ENCODE data around the gene GPR173.

GPR173 gene, protein sequence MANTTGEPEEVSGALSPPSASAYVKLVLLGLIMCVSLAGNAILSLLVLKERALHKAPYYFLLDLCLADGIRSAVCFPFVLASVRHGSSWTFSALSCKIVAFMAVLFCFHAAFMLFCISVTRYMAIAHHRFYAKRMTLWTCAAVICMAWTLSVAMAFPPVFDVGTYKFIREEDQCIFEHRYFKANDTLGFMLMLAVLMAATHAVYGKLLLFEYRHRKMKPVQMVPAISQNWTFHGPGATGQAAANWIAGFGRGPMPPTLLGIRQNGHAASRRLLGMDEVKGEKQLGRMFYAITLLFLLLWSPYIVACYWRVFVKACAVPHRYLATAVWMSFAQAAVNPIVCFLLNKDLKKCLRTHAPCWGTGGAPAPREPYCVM

GRCh38 chrX:53048169-53049126 lies at the start of gene GPR173:
GPR173 (plus strand) TSS chrX:53048789; CDS start chrX:53076622, 27,833 bp downstream.
- DNase-seq, result peak; percentile 1 to 71

DNA sequence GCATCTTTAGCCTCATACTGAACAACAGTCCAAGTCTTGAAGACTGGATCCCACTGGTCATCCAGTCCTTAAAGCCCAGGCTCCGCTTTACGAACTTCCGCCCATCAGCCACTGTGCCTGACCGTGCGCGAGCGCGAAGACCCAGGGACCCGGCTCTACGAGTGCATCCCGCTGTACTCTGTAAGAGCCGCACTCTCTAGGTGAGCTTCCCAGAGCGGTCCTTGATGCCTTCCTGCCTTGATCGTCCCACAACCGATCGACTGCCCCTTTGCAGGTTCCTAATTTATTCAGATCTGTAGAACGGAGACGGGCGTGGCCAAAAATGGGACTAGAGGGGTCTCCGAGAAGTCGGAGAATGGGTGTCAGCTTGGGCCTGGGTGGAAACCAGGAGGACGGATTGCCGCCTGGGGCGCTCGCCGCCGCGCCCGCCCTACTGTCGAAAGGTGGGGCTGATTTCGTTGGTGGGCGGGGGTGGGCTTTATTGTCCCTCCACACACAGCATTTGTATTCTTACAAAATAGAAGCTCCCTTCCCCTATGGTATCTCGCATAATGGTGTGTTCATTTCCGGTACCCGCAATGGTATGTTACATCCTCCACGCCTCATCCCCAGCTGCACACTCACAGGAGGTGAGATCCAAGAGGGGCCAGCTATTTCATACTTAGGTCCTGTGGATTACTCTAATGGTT lies 48.0 kb upstream of the GPR173 start:
- no peak for DNase-seq

- DNase-seq, result no peak
Measured at GRCh38 chrX:53001958-53002357, 46.6 kb upstream of the GPR173 start.

GRCh38 chrX:53003111-53003510 lies 45.5 kb upstream of the GPR173 start:
- no peak for DNase-seq

DNA sequence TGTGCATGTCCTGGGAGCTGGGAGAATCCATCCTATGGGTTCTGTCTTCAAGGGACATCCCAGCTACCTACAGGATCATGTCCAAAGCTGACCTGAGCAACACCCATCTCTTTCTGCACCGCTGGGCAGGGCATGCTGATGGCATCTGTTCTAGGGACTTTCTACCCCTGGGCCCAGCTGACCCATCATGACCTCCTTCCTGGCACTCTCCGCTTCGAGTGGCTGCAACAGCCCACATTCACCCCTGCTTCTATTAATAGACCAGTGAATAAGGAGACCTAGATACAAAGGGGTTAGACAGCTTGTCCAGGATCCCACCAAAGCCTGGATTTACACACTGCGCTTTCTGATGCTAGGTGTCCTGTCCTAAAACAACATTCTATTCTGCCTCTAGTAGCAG lies 44.6 kb upstream of the GPR173 start:
- no peak for DNase-seq

DNA sequence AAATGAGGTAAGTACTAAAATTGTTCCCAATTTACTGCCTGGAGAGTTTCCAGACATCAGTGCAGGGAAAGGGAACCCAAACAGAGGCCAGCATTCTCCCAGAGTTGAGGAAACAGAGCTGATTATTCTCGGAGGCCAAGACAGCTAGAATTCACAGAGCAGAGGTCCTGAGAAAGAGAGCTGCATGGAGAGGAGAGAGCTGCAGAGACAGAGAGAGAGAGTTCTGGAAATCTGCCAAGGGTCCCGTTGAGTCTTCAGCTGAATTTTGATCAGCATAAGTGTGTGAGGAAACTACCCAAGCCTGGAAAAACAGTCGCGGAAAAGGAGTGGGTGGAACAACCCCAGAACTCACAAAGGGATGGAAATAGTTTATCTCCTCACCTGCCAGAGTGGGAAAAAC lies 43.8 kb upstream of the GPR173 start:
- DNase-seq, result no peak

GRCh38 chrX:53005327-53005726 lies 43.3 kb upstream of the GPR173 start:
- DNase-seq, result no peak

DNA sequence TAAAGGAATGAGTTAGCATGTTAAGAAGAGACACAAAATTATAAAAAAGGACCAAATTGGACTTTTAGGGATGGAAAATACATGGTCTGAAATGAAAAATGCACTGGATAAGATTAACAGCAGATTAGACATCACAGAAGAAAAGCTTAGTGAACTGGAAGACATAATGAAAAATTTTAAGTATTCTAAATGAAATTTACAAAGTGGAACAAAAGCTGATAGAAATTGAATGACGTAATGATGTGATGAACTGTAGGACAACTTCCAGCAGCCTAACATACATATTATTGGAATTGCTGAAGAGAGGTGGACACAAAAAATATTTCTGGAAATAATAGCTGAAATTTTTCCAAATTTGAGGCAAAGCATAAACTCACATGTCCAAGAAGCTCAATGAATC lies 39.6 kb upstream of the GPR173 start:
- DNase-seq, result no peak

DNA sequence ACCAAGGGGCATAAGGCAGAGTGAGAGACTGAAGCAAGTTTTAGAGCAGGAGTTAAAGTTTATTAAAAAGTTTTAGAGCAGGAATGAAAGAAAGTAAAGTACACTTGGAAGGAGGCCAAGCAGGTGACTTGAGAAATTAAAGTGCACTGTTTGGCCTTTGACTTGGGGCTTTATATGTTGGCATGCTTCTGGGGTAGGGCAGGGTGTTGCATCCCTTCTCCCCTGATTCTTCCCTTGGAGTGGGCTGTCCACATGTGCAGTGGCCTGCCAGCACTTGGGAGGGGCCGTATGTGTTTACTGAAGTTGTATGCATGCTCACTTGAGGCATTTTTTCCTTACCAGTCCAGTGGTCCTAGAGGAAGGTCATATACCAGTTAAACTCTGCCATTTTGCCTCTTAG lies 35.3 kb upstream of the GPR173 start:
- no peak for DNase-seq

GRCh38 chrX:53018627-53019026 lies 30.0 kb upstream of the GPR173 start:
- no peak for DNase-seq

DNA sequence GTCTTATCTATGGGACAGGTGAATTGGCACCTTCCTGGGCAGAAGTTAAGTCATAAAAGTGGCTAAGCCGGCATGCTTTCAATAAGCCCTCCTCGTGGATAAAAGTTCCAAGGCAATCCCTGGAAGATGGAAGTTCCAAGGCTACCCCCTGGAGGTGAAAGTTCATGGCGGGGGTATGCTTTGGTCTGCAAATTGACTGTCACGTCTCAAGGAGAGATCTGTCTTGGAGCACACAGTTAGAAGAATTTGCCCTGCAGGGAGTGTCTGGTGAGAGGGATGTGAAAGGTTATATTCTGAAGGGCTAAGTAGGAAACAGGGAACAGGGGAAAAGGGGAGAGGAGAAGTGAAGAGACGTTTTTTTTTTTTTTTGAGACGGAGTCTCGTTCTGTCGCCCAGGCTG lies 26.2 kb upstream of the GPR173 start:
- DNase-seq, result no peak

GRCh38 chrX:53028678-53029077 lies 19.9 kb upstream of the GPR173 start:
- DNase-seq, result no peak

DNA sequence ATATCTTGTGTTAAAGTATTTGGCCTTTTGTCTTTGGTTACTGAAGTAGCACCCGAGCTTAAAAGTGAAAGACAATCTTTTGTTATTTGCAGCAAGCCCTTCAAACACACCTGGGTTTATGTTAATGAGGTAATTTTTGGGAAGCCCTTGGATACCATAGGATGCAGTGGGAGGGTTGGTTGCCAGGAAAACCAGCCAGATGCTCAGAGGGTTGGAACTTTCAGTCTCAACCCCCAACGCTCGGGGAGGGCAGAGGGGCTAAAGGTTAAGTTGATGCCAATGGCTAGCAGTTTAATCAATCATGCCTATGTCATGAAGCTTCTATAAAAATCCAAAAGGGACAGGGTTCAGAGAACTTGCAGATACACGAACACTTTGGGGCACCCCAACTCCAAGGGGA lies 17.2 kb upstream of the GPR173 start:
- DNase-seq, result no peak

GRCh38 chrX:53036149-53036548 lies 12.4 kb upstream of the GPR173 start:
- DNase-seq, result no peak

GRCh38 chrX:53039236-53039635 lies 9.4 kb upstream of the GPR173 start:
- DNase-seq, result no peak

DNA sequence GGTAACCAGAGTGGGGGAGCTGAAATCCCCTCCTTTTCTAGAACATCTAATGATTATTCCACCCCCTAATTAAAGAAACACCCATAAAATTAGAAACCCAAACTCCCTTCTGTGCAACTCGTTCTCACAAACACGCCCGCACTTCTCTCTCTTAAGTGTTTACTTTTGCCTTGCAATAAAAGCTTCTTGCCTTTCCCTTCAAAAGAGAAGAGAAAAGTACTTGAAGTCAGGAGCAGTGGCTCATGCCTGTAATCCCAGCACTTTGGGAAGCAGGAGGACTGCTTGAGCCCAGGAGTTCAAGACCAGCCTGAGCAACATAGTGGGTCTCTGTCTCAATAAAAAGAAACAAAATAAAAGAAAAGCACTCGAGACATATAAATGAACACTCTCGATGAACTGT lies 3.6 kb upstream of the GPR173 start:
- DNase-seq, result no peak

- peak in 1 of 2 experiments; percentile 1 for DNase-seq
Measured at GRCh38 chrX:53047228-53047627, 1.4 kb upstream of the GPR173 start.

GRCh38 chrX:53049127-53049517 lies 533 bp downstream of the GPR173 start:
- no peak for DNase-seq

GRCh38 chrX:53050841-53051240 lies 2.3 kb downstream of the GPR173 start:
- no peak for DNase-seq

- DNase-seq, result no peak
Measured at GRCh38 chrX:53055244-53055849, 6.8 kb downstream of the GPR173 start.

GRCh38 chrX:53056292-53056691 lies 7.7 kb downstream of the GPR173 start:
- no peak for DNase-seq

GRCh38 chrX:53065104-53065503 lies 16.5 kb downstream of the GPR173 start:
- no peak for DNase-seq

- no peak for DNase-seq
Measured at GRCh38 chrX:53071064-53071463, 22.5 kb downstream of the GPR173 start.

Measured in NCI-H446 (cell line).